Spleen (tissue), 11 donors: ENCODE results near the gene PTPRN2. TPM values are rescaled to one million over a fixed set of nuclear protein-coding genes. Genes with fewer than 3 reads are reported as not detected.

Experiments used
- DNase-seq: peaks from one replicate; pipeline ENCODE4 v3.0.0-alpha.2; 2020
- H3K27ac ChIP-seq, 8 donors: fragments of 200-600 bp; sonication (generic) in 7 of 8; 1 replicate in 4 of 8; 2 replicates in 4 of 8; pipeline versions ENCODE4 v1.5.0 to v1.8.0; 2016 to 2021; ENCODE audit warnings: inconsistent platforms in 4 of 8, mild to moderate bottlenecking in 4 of 8, moderate library complexity in 1 of 8
- H3K27me3 ChIP-seq, 7 donors: fragments of 200-600 bp; sonication (generic) in 6 of 7; replicated peaks in 1 of 7; 1 replicate in 4 of 7; 2 replicates in 3 of 7; pipeline versions ENCODE4 v1.5.0 to v1.8.0; 2016 to 2021; ENCODE audit warnings: inconsistent platforms in 3 of 7, mild to moderate bottlenecking in 1 of 7
- H3K36me3 ChIP-seq, 6 donors: fragments of 200-600 bp; sonication (generic) in 5 of 6; 1 replicate in 4 of 6; 2 replicates in 2 of 6; pipeline versions ENCODE4 v1.5.0 to v1.8.0; 2016 to 2021; ENCODE audit warnings: inconsistent platforms in 2 of 6
- H3K4me1 ChIP-seq, 6 donors: fragments of 200-600 bp; sonication (generic) in 5 of 6; 1 replicate in 3 of 6; 2 replicates in 3 of 6; pipeline versions ENCODE4 v1.5.0 to v1.8.0; 2016 to 2021; ENCODE audit warnings: inconsistent platforms in 3 of 6
- H3K4me3 ChIP-seq, 8 donors: fragments of 200-600 bp; sonication (generic) in 7 of 8; 1 replicate in 4 of 8; 2 replicates in 4 of 8; pipeline versions ENCODE4 v1.5.0 to v1.8.0; 2016 to 2021; ENCODE audit warnings: inconsistent platforms in 4 of 8, mild to moderate bottlenecking in 4 of 8, moderate library complexity in 2 of 8
- H3K9me3 ChIP-seq, 8 donors: fragments of 200-600 bp; sonication (generic) in 7 of 8; 1 replicate in 4 of 8; 2 replicates in 4 of 8; pipeline versions ENCODE4 v1.5.0 to v1.8.0; 2016 to 2021; ENCODE audit warnings: inconsistent platforms in 4 of 8
- CTCF ChIP-seq, 11 experiments: fragments of 200-600 bp in 7 of 11; fragments of 450-650 bp in 4 of 11; sonication (generic) in 4 of 11; IDR thresholded peaks in 8 of 11; conservative IDR thresholded peaks in 3 of 11; 1 replicate in 7 of 11; 2 replicates in 4 of 11; pipeline versions ENCODE4 v1.4.0 to v1.8.0; 2016 to 2021; ENCODE audit warnings: antibody characterized with exemption in 11 of 11, inconsistent platforms in 4 of 11, mild to moderate bottlenecking in 1 of 11
- POLR2A ChIP-seq, 3 donors: fragments of 450-650 bp; IDR thresholded peaks; one replicate each; pipeline ENCODE4 v1.5.1; 2017; ENCODE audit warnings: antibody characterized with exemption in 3 of 3, mild to moderate bottlenecking in 1 of 3
- POLR2AphosphoS5 ChIP-seq, 3 donors: sonication (generic); formaldehyde crosslinking; IDR thresholded peaks; one replicate each; pipeline ENCODE4 v1.5.1; 2017; ENCODE audit warnings: antibody characterized with exemption in 3 of 3
- WGBS, 5 donors: extraction: QIAGEN DNeasy Blood & Tissue Kit in 3 of 5; methylation state at CpG; one replicate each; pipeline versions ENCODE4 v1.1.5 to v1.1.7; 2013 to 2018; 5-methylcytosine and 5-hydroxymethylcytosine counted together
- intact Hi-C: fragments of 100-400 bp; cut with DNase I; formaldehyde crosslinking; loops from one replicate; pipeline ENCODE4 v1.15.0; 2023; ENCODE audit warnings: low total_unique reads
- polyA plus RNA-seq, 3 donors: library from polyadenylated mRNA; stranded (reverse); fragments of 200-250 nt; gene quantifications; one replicate each; pipeline ENCODE4 v1.2.1, GENCODE V29; 2013
- total RNA-seq, 7 donors: library from RNA; depleted of rRNA in 3 of 7; stranded (reverse); fragments of >200 nt in 3 of 7; fragmentation: NEBNext Ultra II Directional in 4 of 7; extraction: Animal tissue kit (Norgen Biotek cat#: 25700) in 4 of 7; gene quantifications; one replicate each; pipeline versions ENCODE4 v1.1.0 to v1.2.1, GENCODE V29; 2016 to 2021
- donor health status: healthy with polysubstance abuse.
- donor health status: DM: no; HTN: no; CAD: no; lungs with moderate emphysema.
- donor health status: DM: no; HTN: no; CAD: no.
- donor health status: Bipolar disorder and iron deficiency.
- donor health status: healthy.
- donor health status: DM: no; HTN: no; CAD: no.
- donor health status: DM: yes; HTN: yes; CAD: no.

PTPRN2 gene
- total and polyA plus RNA-seq, 10 donors = 7.0 to 22.8 (median 16.8) TPM

GRCh38 chr7:158303121-158303520, 284.5 kb downstream of the PTPRN2 start:
- H3K27ac ChIP-seq = no peak overlapping the region
- intact Hi-C loops = no loop called here

GRCh38 chr7:158302274-158303070, 285.2 kb downstream of the PTPRN2 start:
- Histone ChIP-seq H3K4me3 (no peak overlapping the region), H3K27me3 (peaks cover 0 to 20% (median 0%) of the 10 kb centered on the region in 7 donors), H3K4me1 (no peaks in the 10 kb centered on the region), H3K36me3 (no peaks in the 10 kb centered on the region), H3K27ac (no peak overlapping the region), H3K9me3 (peaks cover 0 to 18% (median 14%) of the 10 kb centered on the region in 8 donors)
- intact Hi-C loops = no loop called here
- DNase-seq = peak; percentile 50
- TF ChIP-seq CTCF (IDR thresholded peaks at IDR 0.05 in 8 of 11, conservative IDR thresholded peaks at IDR 0.05 in 3 of 11) (no peak), POLR2AphosphoS5 (IDR thresholded peaks at IDR 0.05) (no peak), POLR2A (IDR thresholded peaks at IDR 0.05) (no peak)
- WGBS, 5 donors = 82 to 86% (median 83%) methylated on average over 14 of the region's 14 CpGs

More at GRCh38 chr7:158303121-158303520, 284.5 kb downstream of the PTPRN2 start:
- TF ChIP-seq POLR2AphosphoS5 (IDR thresholded peaks at IDR 0.05) = no peak
- no peak for TF ChIP-seq POLR2A (IDR thresholded peaks at IDR 0.05)
- TF ChIP-seq CTCF (IDR thresholded peaks at IDR 0.05 in 8 of 11, conservative IDR thresholded peaks at IDR 0.05 in 3 of 11) = no peak
- Histone ChIP-seq H3K27me3 (peaks cover 0 to 20% (median 0%) of the 10 kb centered on the region in 7 donors), H3K4me3 (no peak overlapping the region), H3K4me1 (no peaks in the 10 kb centered on the region), H3K9me3 (peaks cover 0 to 25% (median 21%) of the 10 kb centered on the region in 8 donors), H3K36me3 (no peaks in the 10 kb centered on the region)
- DNase-seq = no peak
- 76 to 90% (median 82%) methylated on average over 4 of the region's 4 CpGs for WGBS, 5 donors

GRCh38 chr7:158301207-158301606, 286.4 kb downstream of the PTPRN2 start:
- 74 to 84% (median 84%) methylated on average over 10 of the region's 10 CpGs for WGBS, 5 donors
- H3K4me1 ChIP-seq = no peaks in the 10 kb centered on the region
- H3K36me3 ChIP-seq = no peaks in the 10 kb centered on the region
- TF ChIP-seq POLR2AphosphoS5 (IDR thresholded peaks at IDR 0.05) = no peak
- TF ChIP-seq POLR2A (IDR thresholded peaks at IDR 0.05) = no peak
- no peak for TF ChIP-seq CTCF (IDR thresholded peaks at IDR 0.05 in 8 of 11, conservative IDR thresholded peaks at IDR 0.05 in 3 of 11)
- no peak overlapping the region for H3K4me3 ChIP-seq
- H3K9me3 ChIP-seq = peaks cover 0 to 7% (median 2%) of the 10 kb centered on the region in 8 donors
- intact Hi-C loops = no loop called here
- H3K27me3 ChIP-seq = peaks cover 0 to 20% (median 0%) of the 10 kb centered on the region in 7 donors
- no peak overlapping the region for H3K27ac ChIP-seq
- no peak for DNase-seq

- Histone ChIP-seq H3K27ac (no peak overlapping the region), H3K9me3 (peaks cover 0 to 4% (median 0%) of the 10 kb centered on the region in 8 donors), H3K4me3 (no peak overlapping the region), H3K27me3 (peaks cover 0 to 20% (median 0%) of the 10 kb centered on the region in 7 donors), H3K4me1 (no peaks in the 10 kb centered on the region), H3K36me3 (no peaks in the 10 kb centered on the region)
- DNase-seq = no peak
- no peak for TF ChIP-seq CTCF (IDR thresholded peaks at IDR 0.05 in 8 of 11, conservative IDR thresholded peaks at IDR 0.05 in 3 of 11)
- no peak for TF ChIP-seq POLR2A (IDR thresholded peaks at IDR 0.05)
- WGBS, 5 donors = 82 to 92% (median 87%) methylated on average over 16 of the region's 16 CpGs
- intact Hi-C loops = no loop called here
Measured at GRCh38 chr7:158300427-158300826, 287.2 kb downstream of the PTPRN2 start.
